Chondrocyte (in vitro differentiated cells): ENCODE measurements around the gene BIN1. TPM values are rescaled to one million over a fixed set of nuclear protein-coding genes. Genes with fewer than 3 reads are reported as not detected.

Experiments used
- DNase-seq: peaks from one replicate; pipeline ENCODE4 v3.0.0; 2021; ENCODE audit warnings: mixed read lengths, low spot score
- H3K27ac Mint-ChIP-seq: one replicate; pipeline ENCODE4 v1.8.0; 2021; ENCODE audit warnings: mild to moderate bottlenecking, moderate library complexity, mixed read lengths; ENCODE audit not compliant: unreplicated experiment
- H3K27me3 Mint-ChIP-seq: 2 replicates; pipeline ENCODE4 v1.8.0; 2021; ENCODE audit warnings: low read depth, mixed read lengths
- H3K36me3 Mint-ChIP-seq: 2 replicates; pipeline ENCODE4 v1.8.0; 2021; ENCODE audit warnings: low read depth, mixed read lengths
- H3K4me1 Mint-ChIP-seq: 2 replicates; pipeline ENCODE4 v1.8.0; 2021; ENCODE audit warnings: low read depth, mild to moderate bottlenecking, mixed read lengths
- H3K4me3 Mint-ChIP-seq: one replicate; pipeline ENCODE4 v1.8.0; 2021; ENCODE audit warnings: mild to moderate bottlenecking, moderate library complexity, mixed read lengths; ENCODE audit not compliant: unreplicated experiment
- H3K9me3 Mint-ChIP-seq: 2 replicates; pipeline ENCODE4 v1.8.0; 2021; ENCODE audit warnings: low read depth, mixed read lengths
- total RNA-seq: library from RNA; stranded (reverse); gene quantifications from 3 replicates; pipeline ENCODE4 v1.2.1, GENCODE V29; 2021
- TF ChIP-seq, protein P1 (sequence below): fragments of 200-600 bp; sonication (generic); IDR thresholded peaks from 2 replicates; pipeline ENCODE4 v1.5.0; 2021; ENCODE audit warnings: antibody characterized with exemption, mild to moderate bottlenecking, moderate library complexity

Gene BIN1
- total RNA-seq, 1 donor from 2014 or later, result 64.0 TPM

- Mint-ChIP-seq H3K27me3 (no peaks in the 10 kb centered on the region), H3K4me1 (peaks cover 55% of the 10 kb centered on the region), H3K9me3 (no peaks in the 10 kb centered on the region), H3K36me3 (no peaks in the 10 kb centered on the region), H3K27ac (no peak overlapping the region), H3K4me3 (no peak overlapping the region)
- TF ChIP-seq, protein P1, sequence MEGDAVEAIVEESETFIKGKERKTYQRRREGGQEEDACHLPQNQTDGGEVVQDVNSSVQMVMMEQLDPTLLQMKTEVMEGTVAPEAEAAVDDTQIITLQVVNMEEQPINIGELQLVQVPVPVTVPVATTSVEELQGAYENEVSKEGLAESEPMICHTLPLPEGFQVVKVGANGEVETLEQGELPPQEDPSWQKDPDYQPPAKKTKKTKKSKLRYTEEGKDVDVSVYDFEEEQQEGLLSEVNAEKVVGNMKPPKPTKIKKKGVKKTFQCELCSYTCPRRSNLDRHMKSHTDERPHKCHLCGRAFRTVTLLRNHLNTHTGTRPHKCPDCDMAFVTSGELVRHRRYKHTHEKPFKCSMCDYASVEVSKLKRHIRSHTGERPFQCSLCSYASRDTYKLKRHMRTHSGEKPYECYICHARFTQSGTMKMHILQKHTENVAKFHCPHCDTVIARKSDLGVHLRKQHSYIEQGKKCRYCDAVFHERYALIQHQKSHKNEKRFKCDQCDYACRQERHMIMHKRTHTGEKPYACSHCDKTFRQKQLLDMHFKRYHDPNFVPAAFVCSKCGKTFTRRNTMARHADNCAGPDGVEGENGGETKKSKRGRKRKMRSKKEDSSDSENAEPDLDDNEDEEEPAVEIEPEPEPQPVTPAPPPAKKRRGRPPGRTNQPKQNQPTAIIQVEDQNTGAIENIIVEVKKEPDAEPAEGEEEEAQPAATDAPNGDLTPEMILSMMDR, result no peak
- DNase-seq, result peak; percentile 85
Observed at GRCh38 chr2:127103243-127104165, 3.5 kb downstream of the BIN1 start.

DNA sequence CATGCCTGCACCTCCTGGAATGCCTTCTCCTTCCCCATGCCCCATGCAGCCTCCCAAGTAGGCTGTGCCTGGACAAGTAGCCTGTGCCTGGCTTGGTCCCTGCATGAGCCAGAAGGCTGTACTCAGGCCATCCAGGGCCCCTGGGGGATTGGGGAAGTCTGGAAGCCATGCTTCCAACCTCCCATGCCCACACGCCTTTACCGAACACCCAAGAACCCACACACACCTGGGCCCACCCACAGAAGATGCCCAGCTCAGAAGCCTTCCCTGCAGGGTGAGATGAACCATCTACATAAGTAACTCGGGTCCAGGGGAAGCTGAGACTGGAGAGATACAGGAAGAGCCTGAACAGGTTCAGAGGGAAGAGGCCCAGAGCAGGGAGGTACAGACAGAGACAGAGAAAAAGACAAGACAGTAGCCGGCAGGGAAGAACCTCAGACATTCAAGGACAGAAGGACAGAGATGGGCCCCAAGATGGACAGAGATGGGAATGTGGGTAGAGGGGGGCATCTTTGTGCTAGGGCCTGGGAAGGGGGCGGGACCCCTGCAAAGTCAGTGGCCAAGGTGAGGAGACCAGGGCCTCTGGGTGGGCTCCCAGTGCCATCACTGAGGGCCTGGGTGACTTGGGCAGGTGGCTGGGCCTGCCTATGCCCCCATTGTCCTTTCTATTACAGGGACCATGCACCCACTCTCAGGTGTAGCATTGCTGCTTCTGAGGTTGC, 4.3 kb downstream of the BIN1 start:
- Mint-ChIP-seq H3K27me3 (no peaks in the 10 kb centered on the region), H3K9me3 (no peaks in the 10 kb centered on the region), H3K36me3 (no peaks in the 10 kb centered on the region), H3K4me1 (peaks cover 59% of the 10 kb centered on the region), H3K4me3 (no peak overlapping the region), H3K27ac (no peak overlapping the region)
- TF ChIP-seq, protein P1, result no peak
- DNase-seq, result peak; percentile 74

DNA sequence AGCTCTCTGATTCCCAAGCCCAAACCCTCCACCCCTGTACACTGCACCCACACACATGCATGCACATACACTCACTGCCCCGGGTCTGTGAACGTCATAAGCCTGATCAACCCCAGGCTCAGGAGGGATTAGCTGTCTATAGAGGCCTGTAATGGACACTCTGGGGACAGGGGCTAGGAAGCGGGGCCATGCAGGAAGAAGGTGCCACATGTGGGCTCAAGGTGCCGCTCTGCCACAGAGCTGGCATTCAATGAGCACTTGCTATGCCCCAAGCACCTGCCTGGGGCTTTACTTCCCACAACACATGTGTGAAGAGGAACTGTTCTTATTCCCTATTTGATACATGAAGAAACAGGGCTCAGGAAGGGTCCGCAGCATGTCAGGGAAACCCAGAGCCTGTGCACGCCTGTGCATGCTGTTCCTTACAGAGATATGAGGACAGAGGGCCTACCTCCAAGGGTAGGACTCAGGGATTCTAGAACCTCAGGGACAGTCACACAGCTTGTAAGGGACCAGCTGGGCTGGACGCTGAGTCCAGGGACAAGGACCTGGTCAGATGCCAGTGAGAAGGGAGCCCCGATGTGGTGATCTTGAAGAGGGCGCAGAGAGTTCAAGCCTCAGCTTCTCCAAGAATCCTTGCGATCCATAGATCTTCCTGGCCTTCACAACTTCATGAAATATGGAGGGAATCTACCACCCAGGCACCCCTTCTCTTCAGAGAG, 5.0 kb downstream of the BIN1 start:
- no peaks in the 10 kb centered on the region for H3K36me3 Mint-ChIP-seq
- H3K4me1 Mint-ChIP-seq, result peaks cover 62% of the 10 kb centered on the region
- no peaks in the 10 kb centered on the region for H3K27me3 Mint-ChIP-seq
- TF ChIP-seq, protein P1, result no peak
- no peak overlapping the region for H3K27ac Mint-ChIP-seq
- H3K4me3 Mint-ChIP-seq, result no peak overlapping the region
- H3K9me3 Mint-ChIP-seq, result no peaks in the 10 kb centered on the region
- no peak for DNase-seq

GRCh38 chr2:127101048-127101611, 5.8 kb downstream of the BIN1 start:
- Mint-ChIP-seq H3K27me3 (no peaks in the 10 kb centered on the region), H3K27ac (peak overlapping the region; percentile 42), H3K9me3 (no peaks in the 10 kb centered on the region), H3K36me3 (no peaks in the 10 kb centered on the region), H3K4me1 (peaks cover 68% of the 10 kb centered on the region), H3K4me3 (no peak overlapping the region)
- TF ChIP-seq, protein P1, result no peak
- no peak for DNase-seq
